ENCODE data around the gene FAM83B. TPM values are rescaled to one million over a fixed set of nuclear protein-coding genes. Genes with fewer than 3 reads are reported as not detected.

FAM83B gene
- total RNA-seq, 4 donors from 2014 or later = 116 to 152 (median 129) TPM

DNA sequence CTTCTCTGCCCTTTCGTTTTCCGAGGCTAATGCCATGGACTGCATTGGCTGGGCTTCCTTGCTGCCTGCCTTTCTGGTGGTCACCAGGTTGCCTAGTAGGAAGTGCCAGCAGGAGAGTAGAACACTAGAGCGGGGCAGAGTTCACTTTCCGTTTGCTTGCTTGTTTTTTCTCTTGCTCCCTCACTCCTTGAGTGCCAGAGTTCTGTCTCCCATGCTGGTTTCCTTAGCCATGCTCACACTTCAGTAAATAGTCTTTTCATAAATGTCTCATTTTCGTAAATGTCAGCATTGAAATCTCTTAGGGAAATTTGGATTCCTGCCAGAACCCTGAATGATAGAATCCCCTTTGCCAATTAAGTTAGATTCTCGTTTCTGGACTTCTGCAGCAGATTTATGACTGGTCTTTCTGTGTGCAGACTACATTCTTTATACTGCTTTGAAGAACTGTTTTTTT lies 63.9 kb downstream of the FAM83B start:
- no peak for TF ChIP-seq POLR2A (IDR thresholded peaks at IDR 0.05)
- TF ChIP-seq, protein P1, sequence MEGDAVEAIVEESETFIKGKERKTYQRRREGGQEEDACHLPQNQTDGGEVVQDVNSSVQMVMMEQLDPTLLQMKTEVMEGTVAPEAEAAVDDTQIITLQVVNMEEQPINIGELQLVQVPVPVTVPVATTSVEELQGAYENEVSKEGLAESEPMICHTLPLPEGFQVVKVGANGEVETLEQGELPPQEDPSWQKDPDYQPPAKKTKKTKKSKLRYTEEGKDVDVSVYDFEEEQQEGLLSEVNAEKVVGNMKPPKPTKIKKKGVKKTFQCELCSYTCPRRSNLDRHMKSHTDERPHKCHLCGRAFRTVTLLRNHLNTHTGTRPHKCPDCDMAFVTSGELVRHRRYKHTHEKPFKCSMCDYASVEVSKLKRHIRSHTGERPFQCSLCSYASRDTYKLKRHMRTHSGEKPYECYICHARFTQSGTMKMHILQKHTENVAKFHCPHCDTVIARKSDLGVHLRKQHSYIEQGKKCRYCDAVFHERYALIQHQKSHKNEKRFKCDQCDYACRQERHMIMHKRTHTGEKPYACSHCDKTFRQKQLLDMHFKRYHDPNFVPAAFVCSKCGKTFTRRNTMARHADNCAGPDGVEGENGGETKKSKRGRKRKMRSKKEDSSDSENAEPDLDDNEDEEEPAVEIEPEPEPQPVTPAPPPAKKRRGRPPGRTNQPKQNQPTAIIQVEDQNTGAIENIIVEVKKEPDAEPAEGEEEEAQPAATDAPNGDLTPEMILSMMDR (IDR thresholded peaks at IDR 0.05) = no peak
- 53 to 66% methylated on average over 6 of the region's 6 CpGs for WGBS, 2 donors
- no peak overlapping the region for H3K4me3 ChIP-seq (ENCODE audit: low read depth, poor library complexity, severe bottlenecking)
- intact Hi-C loops (cut with DNase I; ENCODE audit: low total_unique reads) = no loop called here
- DNase-seq (ENCODE audit: low spot score in 2 of 2) = no peak

DNA sequence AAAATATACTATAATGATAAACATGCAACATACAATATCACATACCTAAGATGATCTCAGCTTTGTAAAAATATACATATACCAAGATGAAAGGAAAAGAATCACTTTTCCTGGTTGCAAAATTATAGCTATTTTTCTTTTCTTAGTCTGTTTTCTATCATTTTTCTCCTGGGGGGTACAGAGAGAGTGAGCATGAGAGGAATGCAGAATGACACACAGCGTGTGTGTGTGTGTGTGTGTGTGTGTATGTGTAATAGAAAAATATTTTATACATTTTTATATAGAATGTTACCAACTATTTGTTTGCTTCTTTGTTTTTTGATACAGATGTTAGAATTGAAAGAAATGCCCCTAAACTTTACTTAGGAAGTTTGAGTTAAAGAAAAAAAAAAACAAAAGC lies 64.3 kb downstream of the FAM83B start:
- TF ChIP-seq, protein P1 (IDR thresholded peaks at IDR 0.05) = no peak
- TF ChIP-seq POLR2A (IDR thresholded peaks at IDR 0.05) = no peak
- no peak for DNase-seq (ENCODE audit: low spot score in 2 of 2)
- no peak overlapping the region for H3K4me3 ChIP-seq (ENCODE audit: low read depth, poor library complexity, severe bottlenecking)
- 32 to 38% methylated on average over 1 of the region's 1 CpG for WGBS, 2 donors
- intact Hi-C loops (cut with DNase I; ENCODE audit: low total_unique reads) = no loop called here

DNA sequence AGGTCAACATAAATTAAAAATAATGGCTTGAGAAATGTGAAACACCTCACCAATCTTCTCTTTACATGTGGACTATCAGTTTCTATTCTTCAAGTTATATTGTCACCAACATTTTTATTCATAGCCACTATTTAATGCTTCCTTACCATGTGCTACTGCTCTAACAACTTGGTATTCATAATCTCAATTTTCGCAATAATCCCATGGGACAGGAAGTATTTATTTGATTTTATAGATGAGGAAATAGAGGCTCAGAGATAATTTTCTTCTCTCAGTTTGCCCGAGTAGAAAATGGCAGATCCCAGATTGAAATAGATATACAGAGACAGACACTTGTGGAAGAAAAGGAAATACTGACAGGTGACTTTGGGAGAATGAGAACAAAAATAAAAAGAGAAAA lies 66.6 kb downstream of the FAM83B start:
- no peak for TF ChIP-seq POLR2A (IDR thresholded peaks at IDR 0.05)
- TF ChIP-seq, protein P1 (IDR thresholded peaks at IDR 0.05) = no peak
- intact Hi-C loops (cut with DNase I; ENCODE audit: low total_unique reads) = no loop called here
- 71 to 74% methylated on average over 2 of the region's 2 CpGs for WGBS, 2 donors
- no peak for DNase-seq (ENCODE audit: low spot score in 2 of 2)
- H3K4me3 ChIP-seq (ENCODE audit: low read depth, poor library complexity, severe bottlenecking) = no peak overlapping the region

DNA sequence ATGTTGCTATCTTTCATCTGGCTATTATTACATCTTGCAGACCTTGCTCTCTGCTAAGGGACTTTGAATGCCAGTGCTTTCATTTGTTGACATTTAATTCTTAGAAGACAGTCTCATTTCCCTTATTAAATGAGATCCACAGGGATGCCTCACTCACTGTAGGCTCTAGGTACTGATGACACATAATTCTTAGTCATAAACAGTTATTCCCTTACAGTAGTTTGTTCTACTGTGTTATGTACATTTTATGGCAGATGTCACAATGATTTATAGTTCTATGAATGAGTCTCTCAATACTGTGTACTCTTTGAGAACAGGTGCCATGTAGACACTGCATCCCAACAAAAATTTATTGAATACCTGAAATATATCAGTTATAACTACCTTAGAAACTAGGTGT lies 70.3 kb downstream of the FAM83B start:
- no peak overlapping the region for H3K4me3 ChIP-seq (ENCODE audit: low read depth, poor library complexity, severe bottlenecking)
- intact Hi-C loops (cut with DNase I; ENCODE audit: low total_unique reads) = loop anchor here (5.0 kb wide), 1 partner anchor 1550 kb away; no protein-coding TSS in a partner anchor
- no peak for DNase-seq (ENCODE audit: low spot score in 2 of 2)
- no peak for TF ChIP-seq POLR2A (IDR thresholded peaks at IDR 0.05)
- TF ChIP-seq, protein P1 (IDR thresholded peaks at IDR 0.05) = no peak

DNA sequence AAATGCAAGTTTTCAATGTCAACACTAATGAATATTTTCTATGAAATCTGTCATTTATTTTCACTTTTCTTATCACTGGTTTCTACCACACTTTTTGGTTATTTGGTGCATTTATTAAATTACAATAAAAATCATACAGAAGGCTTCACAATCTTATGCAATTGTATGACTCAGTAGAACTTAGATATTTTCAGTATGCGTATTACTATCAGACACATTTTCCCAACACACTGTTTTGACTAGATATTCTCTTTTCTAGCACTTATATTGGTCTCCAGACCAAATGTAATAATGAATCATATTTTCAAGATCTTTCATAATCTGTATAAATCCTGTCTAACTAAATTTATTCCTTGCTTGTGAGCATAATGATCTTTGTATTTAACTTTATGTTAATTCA lies 74.1 kb downstream of the FAM83B start:
- H3K4me3 ChIP-seq (ENCODE audit: low read depth, poor library complexity, severe bottlenecking) = no peak overlapping the region
- intact Hi-C loops (cut with DNase I; ENCODE audit: low total_unique reads) = no loop called here
- no peak for DNase-seq (ENCODE audit: low spot score in 2 of 2)
- TF ChIP-seq, protein P1 (IDR thresholded peaks at IDR 0.05) = no peak
- no peak for TF ChIP-seq POLR2A (IDR thresholded peaks at IDR 0.05)
- WGBS, 2 donors = 81 to 84% methylated on average over 1 of the region's 1 CpG

DNA sequence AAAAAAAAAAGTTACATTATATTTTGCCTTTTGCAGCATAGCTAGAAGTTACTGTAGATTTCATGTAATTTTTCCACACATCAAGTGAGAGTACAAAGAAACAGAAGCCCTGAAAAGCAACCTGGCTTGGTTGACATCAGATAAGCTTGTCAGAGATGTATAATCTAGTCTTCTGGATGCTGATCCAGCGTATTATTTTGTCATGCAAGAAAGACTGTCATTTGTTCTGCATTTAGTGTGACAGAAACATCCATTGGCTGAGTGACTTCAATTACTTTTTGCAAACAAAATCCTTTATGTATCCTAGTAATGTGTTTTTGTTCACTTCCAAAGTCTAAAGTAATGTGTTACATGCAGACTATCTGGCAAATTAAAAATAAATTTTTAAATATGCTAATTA lies 75.3 kb downstream of the FAM83B start:
- intact Hi-C loops (cut with DNase I; ENCODE audit: low total_unique reads) = no loop called here
- no peak for DNase-seq (ENCODE audit: low spot score in 2 of 2)
- TF ChIP-seq, protein P1 (IDR thresholded peaks at IDR 0.05) = no peak
- no peak for TF ChIP-seq POLR2A (IDR thresholded peaks at IDR 0.05)
- no peak overlapping the region for H3K4me3 ChIP-seq (ENCODE audit: low read depth, poor library complexity, severe bottlenecking)
- WGBS, 2 donors = 55 to 66% methylated on average over 1 of the region's 1 CpG
